ENCODE measurements around the gene ARNT2.

The ARNT2 gene

GRCh38 chr15:80462836-80463512 is 58.8 kb downstream of the ARNT2 start:
- DNase-seq (ENCODE audit: low read depth), result no peak
- TF ChIP-seq MYC (IDR thresholded peaks at IDR 0.05; ENCODE audit: low read depth, low read length) (no peak), MAX (IDR thresholded peaks at IDR 0.05; ENCODE audit: low read depth, low read length) (no peak), POLR2A (IDR thresholded peaks at IDR 0.05; ENCODE audit: extremely low read depth, insufficient read length) (no peak), CTCF (IDR thresholded peaks at IDR 0.05; ENCODE audit: low read depth, low read length) (no peak)
- H3K4me3 ChIP-seq (ENCODE audit: low read depth, low read length), result no peak overlapping the region

- H3K4me3 ChIP-seq (ENCODE audit: low read depth, low read length), result no peak overlapping the region
- no peak for DNase-seq (ENCODE audit: low read depth)
- TF ChIP-seq POLR2A (IDR thresholded peaks at IDR 0.05; ENCODE audit: extremely low read depth, insufficient read length) (no peak), MYC (IDR thresholded peaks at IDR 0.05; ENCODE audit: low read depth, low read length) (no peak), CTCF (IDR thresholded peaks at IDR 0.05; ENCODE audit: low read depth, low read length) (no peak), MAX (IDR thresholded peaks at IDR 0.05; ENCODE audit: low read depth, low read length) (no peak)
These were observed 60.9 kb downstream of the ARNT2 start for GRCh38 chr15:80464951-80465625.

- no peak for DNase-seq (ENCODE audit: low read depth)
- H3K4me3 ChIP-seq (ENCODE audit: low read depth, low read length), result no peak overlapping the region
- no peak for TF ChIP-seq POLR2A (IDR thresholded peaks at IDR 0.05; ENCODE audit: extremely low read depth, insufficient read length)
- no peak for TF ChIP-seq CTCF (IDR thresholded peaks at IDR 0.05; ENCODE audit: low read depth, low read length)
- no peak for TF ChIP-seq MAX (IDR thresholded peaks at IDR 0.05; ENCODE audit: low read depth, low read length)
- TF ChIP-seq MYC (IDR thresholded peaks at IDR 0.05; ENCODE audit: low read depth, low read length), result no peak
These were observed 61.4 kb downstream of the ARNT2 start for GRCh38 chr15:80465626-80466005.

GRCh38 chr15:80466543-80466942 is 62.4 kb downstream of the ARNT2 start:
- no peak for DNase-seq (ENCODE audit: low read depth)
- no peak overlapping the region for H3K4me3 ChIP-seq (ENCODE audit: low read depth, low read length)
- TF ChIP-seq POLR2A (IDR thresholded peaks at IDR 0.05; ENCODE audit: extremely low read depth, insufficient read length) (no peak), MAX (IDR thresholded peaks at IDR 0.05; ENCODE audit: low read depth, low read length) (no peak), CTCF (IDR thresholded peaks at IDR 0.05; ENCODE audit: low read depth, low read length) (no peak), MYC (IDR thresholded peaks at IDR 0.05; ENCODE audit: low read depth, low read length) (no peak)

- no peak for TF ChIP-seq MAX (IDR thresholded peaks at IDR 0.05; ENCODE audit: low read depth, low read length)
- no peak for TF ChIP-seq CTCF (IDR thresholded peaks at IDR 0.05; ENCODE audit: low read depth, low read length)
- TF ChIP-seq MYC (IDR thresholded peaks at IDR 0.05; ENCODE audit: low read depth, low read length), result no peak
- TF ChIP-seq POLR2A (IDR thresholded peaks at IDR 0.05; ENCODE audit: extremely low read depth, insufficient read length), result no peak
- no peak for DNase-seq (ENCODE audit: low read depth)
- no peak overlapping the region for H3K4me3 ChIP-seq (ENCODE audit: low read depth, low read length)
These were observed 63.1 kb downstream of the ARNT2 start for GRCh38 chr15:80467311-80467714.

Data from NB4 (cell line).